WTC11 (cell line): ENCODE measurements around the gene MRTFA. TPM values are rescaled to one million over a fixed set of nuclear protein-coding genes. Genes with fewer than 3 reads are reported as not detected.

Experiments used
- ATAC-seq: fragments of 200-7000 bp; cut with Tn5 transposase; 2 replicates; pipeline ENCODE4 v1.10.0; 2021; ENCODE audit warnings: mild to moderate bottlenecking, moderate library complexity
- CTCF ChIA-PET: fragments of 300-600 bp; sonication (Branson Sonifier 250); formaldehyde crosslinking; loops from one replicate; lab custom pipeline; 2021; ENCODE audit warnings: antibody characterized with exemption; lab: Charles Lee
- POLR2A ChIA-PET: fragments of 350-600 bp; sonication (Branson Sonifier 250); formaldehyde crosslinking; loops from one replicate; lab custom pipeline; 2021; ENCODE audit warnings: antibody characterized with exemption; lab: Charles Lee
- DNase-seq: peaks from one replicate; pipeline ENCODE4 v3.0.0; 2021; ENCODE audit warnings: low spot score
- H3K27ac Mint-ChIP-seq: 2 replicates; pipeline ENCODE4 v1.8.0; 2021; ENCODE audit warnings: mixed read lengths
- H3K27me3 Mint-ChIP-seq: 2 replicates; pipeline ENCODE4 v1.8.0; 2021; ENCODE audit warnings: low read depth, mild to moderate bottlenecking, moderate library complexity, mixed read lengths
- H3K36me3 Mint-ChIP-seq: 2 replicates; pipeline ENCODE4 v1.8.0; 2021; ENCODE audit warnings: mixed read lengths
- H3K4me1 Mint-ChIP-seq: 2 replicates; pipeline ENCODE4 v1.8.0; 2022; ENCODE audit warnings: mixed read lengths
- H3K4me3 Mint-ChIP-seq: 2 replicates; pipeline ENCODE4 v1.8.0; 2021; ENCODE audit warnings: mild to moderate bottlenecking, moderate library complexity, mixed read lengths
- H3K9me3 Mint-ChIP-seq: 2 replicates; pipeline ENCODE4 v1.8.0; 2021; ENCODE audit warnings: mixed read lengths
- CREM ChIP-seq: sonication (generic); formaldehyde crosslinking; IDR thresholded peaks from 2 replicates; pipeline ENCODE4 v1.8.1; 2022; ENCODE audit warnings: mild to moderate bottlenecking, missing genetic modification reagents, moderate library complexity
- EMX1 ChIP-seq: fragments of 250-450 bp; sonication (Bioruptor Pico); IDR thresholded peaks from 2 replicates; pipeline ENCODE4 v1.8.0; 2021; ENCODE audit warnings: mild to moderate bottlenecking
- FOXP1 ChIP-seq: sonication (generic); formaldehyde crosslinking; IDR thresholded peaks from 2 replicates; pipeline ENCODE4 v1.8.0; 2022; ENCODE audit warnings: missing genetic modification reagents, mild to moderate bottlenecking, moderate library complexity, borderline replicate concordance
- HMGA2 ChIP-seq: fragments of 250-450 bp; sonication (Bioruptor Pico); IDR thresholded peaks from 2 replicates; pipeline ENCODE4 v1.4.0; 2021; ENCODE audit warnings: mild to moderate bottlenecking, moderate library complexity
- IRF2 ChIP-seq: sonication (generic); formaldehyde crosslinking; IDR thresholded peaks from 2 replicates; pipeline ENCODE4 v1.8.0; 2022; ENCODE audit warnings: low read depth, missing genetic modification reagents, borderline replicate concordance
- JAZF1 ChIP-seq: fragments of 250-450 bp; sonication (Bioruptor Pico); IDR thresholded peaks from 2 replicates; pipeline ENCODE4 v1.9.0; 2021; ENCODE audit warnings: moderate library complexity, mild to moderate bottlenecking, inconsistent platforms
- MXD4 ChIP-seq: fragments of 250-450 bp; sonication (Bioruptor Pico); IDR thresholded peaks from 2 replicates; pipeline ENCODE4 v1.8.0; 2021; ENCODE audit warnings: mild to moderate bottlenecking, moderate library complexity, borderline replicate concordance
- NFYB ChIP-seq: sonication (generic); formaldehyde crosslinking; conservative IDR thresholded peaks from 2 replicates; pipeline ENCODE4 v1.8.0; 2022; ENCODE audit warnings: low read depth, missing genetic modification reagents
- RELA ChIP-seq: sonication (generic); formaldehyde crosslinking; IDR thresholded peaks from 2 replicates; pipeline ENCODE4 v1.8.1; 2022; ENCODE audit warnings: missing genetic modification reagents, mild to moderate bottlenecking, borderline replicate concordance
- RORB ChIP-seq: fragments of 250-450 bp; sonication (Bioruptor Pico); IDR thresholded peaks from 2 replicates; pipeline ENCODE4 v1.9.0; 2021; ENCODE audit warnings: mild to moderate bottlenecking
- TCF7 ChIP-seq: sonication (generic); formaldehyde crosslinking; IDR thresholded peaks from 2 replicates; pipeline ENCODE4 v1.8.0; 2022; ENCODE audit warnings: mild to moderate bottlenecking, low read depth, missing genetic modification reagents, moderate library complexity
- ZNF138 ChIP-seq: sonication (generic); formaldehyde crosslinking; conservative IDR thresholded peaks from 2 replicates; pipeline ENCODE4 v1.8.1; 2022; ENCODE audit warnings: mild to moderate bottlenecking, moderate library complexity, missing genetic modification reagents
- ZNF263 ChIP-seq: sonication (generic); formaldehyde crosslinking; IDR thresholded peaks from 2 replicates; pipeline ENCODE4 v1.8.1; 2022; ENCODE audit warnings: low read depth, mild to moderate bottlenecking, moderate library complexity, missing genetic modification reagents
- total RNA-seq: library from RNA; stranded (reverse); gene quantifications from 3 replicates; pipeline ENCODE4 v1.2.3, GENCODE V29; 2021
- TF ChIP-seq, protein P1 (sequence below): fragments of 250-450 bp; sonication (Bioruptor Pico); IDR thresholded peaks from 2 replicates; pipeline ENCODE4 v1.9.0; 2021; ENCODE audit warnings: moderate library complexity, mild to moderate bottlenecking, inconsistent platforms, borderline replicate concordance
- TF ChIP-seq, protein P2 (sequence below): sonication (generic); formaldehyde crosslinking; conservative IDR thresholded peaks from 2 replicates; pipeline ENCODE4 v1.8.1; 2023; ENCODE audit warnings: mild to moderate bottlenecking, low read depth, missing genetic modification reagents, moderate library complexity
- TF ChIP-seq, protein P3 (sequence below): sonication (generic); formaldehyde crosslinking; IDR thresholded peaks from 2 replicates; pipeline ENCODE4 v1.8.1; 2023; ENCODE audit warnings: mild to moderate bottlenecking, missing genetic modification reagents, moderate library complexity
- TF ChIP-seq, protein P4 (sequence below): fragments of 250-450 bp; sonication (Bioruptor Pico); IDR thresholded peaks from 2 replicates; pipeline ENCODE4 v2.1.2; 2022; ENCODE audit warnings: mild to moderate bottlenecking, moderate library complexity
- TF ChIP-seq, protein P5 (sequence below): sonication (generic); formaldehyde crosslinking; IDR thresholded peaks from 2 replicates; pipeline ENCODE4 v1.8.0; 2022; ENCODE audit warnings: mild to moderate bottlenecking, missing genetic modification reagents
- TF ChIP-seq, protein P6 (sequence below): sonication (generic); formaldehyde crosslinking; conservative IDR thresholded peaks from 2 replicates; pipeline ENCODE4 v1.8.1; 2022; ENCODE audit warnings: mild to moderate bottlenecking, missing genetic modification reagents
- TF ChIP-seq, protein P7 (sequence below): sonication (generic); formaldehyde crosslinking; IDR thresholded peaks from 2 replicates; pipeline ENCODE4 v1.8.1; 2022; ENCODE audit warnings: low read depth, mild to moderate bottlenecking, moderate library complexity, missing genetic modification reagents, borderline replicate concordance

MRTFA gene
- total RNA-seq, 1 experiment from 2014 or later = 48.4 TPM

DNA sequence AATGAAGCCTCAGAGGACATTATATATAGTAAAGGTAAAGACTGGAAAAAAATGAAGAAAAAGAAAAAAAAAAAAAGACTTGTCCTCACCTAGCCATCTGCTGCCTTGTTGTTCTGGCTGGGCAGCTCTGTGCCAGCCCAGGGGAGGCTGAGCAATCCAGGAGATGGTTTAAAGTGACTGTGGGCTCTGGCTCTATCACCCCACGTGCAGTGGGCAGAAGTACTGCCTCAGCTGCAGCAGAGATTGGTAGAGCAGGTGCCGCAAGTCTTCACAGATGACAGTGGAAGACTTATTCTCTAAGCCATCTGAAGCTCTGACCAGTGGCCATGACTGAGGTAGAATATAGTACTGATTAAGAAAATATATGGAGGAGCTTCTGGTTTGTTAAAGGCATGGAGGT is 203.9 kb downstream of the MRTFA start:
- Mint-ChIP-seq H3K27me3 (no peaks in the 10 kb centered on the region), H3K4me1 (0 out of 2 replicates have a peak, but pooled peaks cover 9% of the 10 kb centered on the region), H3K36me3 (peaks cover 13% of the 10 kb centered on the region), H3K27ac (no peak overlapping the region), H3K9me3 (no peaks in the 10 kb centered on the region), H3K4me3 (no peak overlapping the region)
- no peak for ATAC-seq
- POLR2A ChIA-PET = interaction anchor here (0.5 kb wide), 1 partner anchor 240 kb away, joined by 3 read pairs; no protein-coding TSS in a partner anchor
- TF ChIP-seq JAZF1 (CRISPR knock-in tag) (no peak), HMGA2 (CRISPR knock-in tag) (no peak), ZNF263 (CRISPR knock-in tag) (no peak), CREM (CRISPR knock-in tag) (no peak), ZNF138 (no peak), RELA (CRISPR knock-in tag) (no peak), TCF7 (CRISPR knock-in tag) (no peak), MXD4 (CRISPR knock-in tag) (no peak), RORB (CRISPR knock-in tag) (no peak), EMX1 (no peak), NFYB (CRISPR knock-in tag) (no peak), IRF2 (CRISPR knock-in tag) (no peak), FOXP1 (CRISPR knock-in tag) (no peak)
- TF ChIP-seq, protein P1, sequence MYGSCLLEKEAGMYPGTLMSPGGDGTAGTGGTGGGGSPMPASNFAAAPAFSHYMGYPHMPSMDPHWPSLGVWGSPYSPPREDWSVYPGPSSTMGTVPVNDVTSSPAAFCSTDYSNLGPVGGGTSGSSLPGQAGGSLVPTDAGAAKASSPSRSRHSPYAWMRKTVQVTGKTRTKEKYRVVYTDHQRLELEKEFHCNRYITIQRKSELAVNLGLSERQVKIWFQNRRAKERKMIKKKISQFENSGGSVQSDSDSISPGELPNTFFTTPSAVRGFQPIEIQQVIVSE (CRISPR knock-in tag) = no peak
- TF ChIP-seq, protein P2, sequence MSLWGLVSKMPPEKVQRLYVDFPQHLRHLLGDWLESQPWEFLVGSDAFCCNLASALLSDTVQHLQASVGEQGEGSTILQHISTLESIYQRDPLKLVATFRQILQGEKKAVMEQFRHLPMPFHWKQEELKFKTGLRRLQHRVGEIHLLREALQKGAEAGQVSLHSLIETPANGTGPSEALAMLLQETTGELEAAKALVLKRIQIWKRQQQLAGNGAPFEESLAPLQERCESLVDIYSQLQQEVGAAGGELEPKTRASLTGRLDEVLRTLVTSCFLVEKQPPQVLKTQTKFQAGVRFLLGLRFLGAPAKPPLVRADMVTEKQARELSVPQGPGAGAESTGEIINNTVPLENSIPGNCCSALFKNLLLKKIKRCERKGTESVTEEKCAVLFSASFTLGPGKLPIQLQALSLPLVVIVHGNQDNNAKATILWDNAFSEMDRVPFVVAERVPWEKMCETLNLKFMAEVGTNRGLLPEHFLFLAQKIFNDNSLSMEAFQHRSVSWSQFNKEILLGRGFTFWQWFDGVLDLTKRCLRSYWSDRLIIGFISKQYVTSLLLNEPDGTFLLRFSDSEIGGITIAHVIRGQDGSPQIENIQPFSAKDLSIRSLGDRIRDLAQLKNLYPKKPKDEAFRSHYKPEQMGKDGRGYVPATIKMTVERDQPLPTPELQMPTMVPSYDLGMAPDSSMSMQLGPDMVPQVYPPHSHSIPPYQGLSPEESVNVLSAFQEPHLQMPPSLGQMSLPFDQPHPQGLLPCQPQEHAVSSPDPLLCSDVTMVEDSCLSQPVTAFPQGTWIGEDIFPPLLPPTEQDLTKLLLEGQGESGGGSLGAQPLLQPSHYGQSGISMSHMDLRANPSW = no peak
- TF ChIP-seq, protein P3, sequence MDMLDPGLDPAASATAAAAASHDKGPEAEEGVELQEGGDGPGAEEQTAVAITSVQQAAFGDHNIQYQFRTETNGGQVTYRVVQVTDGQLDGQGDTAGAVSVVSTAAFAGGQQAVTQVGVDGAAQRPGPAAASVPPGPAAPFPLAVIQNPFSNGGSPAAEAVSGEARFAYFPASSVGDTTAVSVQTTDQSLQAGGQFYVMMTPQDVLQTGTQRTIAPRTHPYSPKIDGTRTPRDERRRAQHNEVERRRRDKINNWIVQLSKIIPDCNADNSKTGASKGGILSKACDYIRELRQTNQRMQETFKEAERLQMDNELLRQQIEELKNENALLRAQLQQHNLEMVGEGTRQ = no peak
- TF ChIP-seq, protein P4, sequence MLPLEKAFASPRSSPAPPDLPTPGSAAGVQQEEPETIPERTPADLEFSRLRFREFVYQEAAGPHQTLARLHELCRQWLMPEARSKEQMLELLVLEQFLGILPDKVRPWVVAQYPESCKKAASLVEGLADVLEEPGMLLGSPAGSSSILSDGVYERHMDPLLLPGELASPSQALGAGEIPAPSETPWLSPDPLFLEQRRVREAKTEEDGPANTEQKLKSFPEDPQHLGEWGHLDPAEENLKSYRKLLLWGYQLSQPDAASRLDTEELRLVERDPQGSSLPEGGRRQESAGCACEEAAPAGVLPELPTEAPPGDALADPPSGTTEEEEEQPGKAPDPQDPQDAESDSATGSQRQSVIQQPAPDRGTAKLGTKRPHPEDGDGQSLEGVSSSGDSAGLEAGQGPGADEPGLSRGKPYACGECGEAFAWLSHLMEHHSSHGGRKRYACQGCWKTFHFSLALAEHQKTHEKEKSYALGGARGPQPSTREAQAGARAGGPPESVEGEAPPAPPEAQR (CRISPR knock-in tag) = no peak
- TF ChIP-seq, protein P5, sequence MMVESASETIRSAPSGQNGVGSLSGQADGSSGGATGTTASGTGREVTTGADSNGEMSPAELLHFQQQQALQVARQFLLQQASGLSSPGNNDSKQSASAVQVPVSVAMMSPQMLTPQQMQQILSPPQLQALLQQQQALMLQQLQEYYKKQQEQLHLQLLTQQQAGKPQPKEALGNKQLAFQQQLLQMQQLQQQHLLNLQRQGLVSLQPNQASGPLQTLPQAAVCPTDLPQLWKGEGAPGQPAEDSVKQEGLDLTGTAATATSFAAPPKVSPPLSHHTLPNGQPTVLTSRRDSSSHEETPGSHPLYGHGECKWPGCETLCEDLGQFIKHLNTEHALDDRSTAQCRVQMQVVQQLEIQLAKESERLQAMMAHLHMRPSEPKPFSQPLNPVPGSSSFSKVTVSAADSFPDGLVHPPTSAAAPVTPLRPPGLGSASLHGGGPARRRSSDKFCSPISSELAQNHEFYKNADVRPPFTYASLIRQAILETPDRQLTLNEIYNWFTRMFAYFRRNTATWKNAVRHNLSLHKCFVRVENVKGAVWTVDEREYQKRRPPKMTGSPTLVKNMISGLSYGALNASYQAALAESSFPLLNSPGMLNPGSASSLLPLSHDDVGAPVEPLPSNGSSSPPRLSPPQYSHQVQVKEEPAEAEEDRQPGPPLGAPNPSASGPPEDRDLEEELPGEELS (CRISPR knock-in tag) = no peak
- TF ChIP-seq, protein P6, sequence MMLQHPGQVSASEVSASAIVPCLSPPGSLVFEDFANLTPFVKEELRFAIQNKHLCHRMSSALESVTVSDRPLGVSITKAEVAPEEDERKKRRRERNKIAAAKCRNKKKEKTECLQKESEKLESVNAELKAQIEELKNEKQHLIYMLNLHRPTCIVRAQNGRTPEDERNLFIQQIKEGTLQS (CRISPR knock-in tag) = no peak
- TF ChIP-seq, protein P7, sequence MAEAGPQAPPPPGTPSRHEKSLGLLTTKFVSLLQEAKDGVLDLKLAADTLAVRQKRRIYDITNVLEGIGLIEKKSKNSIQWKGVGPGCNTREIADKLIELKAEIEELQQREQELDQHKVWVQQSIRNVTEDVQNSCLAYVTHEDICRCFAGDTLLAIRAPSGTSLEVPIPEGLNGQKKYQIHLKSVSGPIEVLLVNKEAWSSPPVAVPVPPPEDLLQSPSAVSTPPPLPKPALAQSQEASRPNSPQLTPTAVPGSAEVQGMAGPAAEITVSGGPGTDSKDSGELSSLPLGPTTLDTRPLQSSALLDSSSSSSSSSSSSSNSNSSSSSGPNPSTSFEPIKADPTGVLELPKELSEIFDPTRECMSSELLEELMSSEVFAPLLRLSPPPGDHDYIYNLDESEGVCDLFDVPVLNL (CRISPR knock-in tag) = no peak
- CTCF ChIA-PET = interaction anchor here (1.4 kb wide), 1 partner anchor 93 kb away, joined by 8 read pairs; no protein-coding TSS in a partner anchor
- DNase-seq = no peak
